SK-MEL-5 (cell line): ENCODE results near the gene CHD1L. TPM values are rescaled to one million over a fixed set of nuclear protein-coding genes. Genes with fewer than 3 reads are reported as not detected.
"Not testable (repeated sequence)": the region's sequence is repeated elsewhere in the genome, so short reads cannot be mapped to it uniquely, and the experiment has no call there.

Experiments used
- DNase-seq: peaks from one replicate; pipeline ENCODE4 v3.0.0-alpha.2; 2016; ENCODE audit warnings: low read depth, low spot score
- in situ Hi-C: cut with HindIII; loops from 2 replicates; pipeline ENCODE4 v1.10.0; 2016; ENCODE audit warnings: low sequenced_read_pairs, high pct_unique_total_duplicates, low pct_unique_long_range_greater_than_20kb
- polyA plus RNA-seq, 2 experiments: library from polyadenylated mRNA; depleted of rRNA; stranded (reverse); fragments of >200 nt; gene quantifications; 2 replicates each; pipeline ENCODE4 v1.2.3, GENCODE V29; 2015
- total RNA-seq: library from RNA; depleted of rRNA; stranded (reverse); fragments of >200 nt; shearing (Covaris generic); gene quantifications from 2 replicates; pipeline ENCODE4 v1.2.3, GENCODE V29; 2014; rRNA removed

Gene CHD1L
- total RNA-seq = 112 and 113 TPM in 2 replicates
- 66.1 and 84.2 TPM in 2 replicates for polyA plus RNA-seq (2015; cell fraction: cytosol; rRNA removed)
- polyA plus RNA-seq (2015; cell fraction: nucleus; rRNA removed) = 230 and 284 TPM in 2 replicates

GRCh38 chr1:147242449-147243227, at the start of gene CHD1L:
TSS of gene CHD1L (plus strand) at chr1:147242684. CDS start at chr1:147242704, 20 bp downstream.
- in situ Hi-C loops = no loop called here
- DNase-seq = peak; percentile 98

DNA sequence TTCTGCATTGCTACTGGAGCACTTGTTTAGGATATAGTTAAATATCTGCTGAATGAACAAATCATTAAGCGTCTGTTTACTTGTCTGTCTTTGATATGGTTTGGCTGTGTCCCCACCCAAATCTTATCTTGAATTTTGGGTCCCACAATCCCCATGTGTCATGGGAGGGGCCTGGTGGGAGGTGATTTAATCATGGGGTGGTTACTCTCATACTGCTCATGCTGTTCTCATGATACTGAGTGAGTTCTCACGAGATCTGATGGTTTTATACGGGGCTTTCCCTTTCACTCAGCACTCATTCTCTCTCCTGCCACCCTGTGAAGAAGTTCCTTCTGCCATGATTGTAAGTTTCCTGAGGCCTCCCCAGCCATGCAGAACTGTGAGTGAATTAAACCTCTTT, 45.2 kb upstream of the CHD1L start:
- DNase-seq, in situ Hi-C loops: not testable (repeated sequence)

- in situ Hi-C loops = no loop called here
- no peak for DNase-seq
Measured at GRCh38 chr1:147201276-147201675, 41.2 kb upstream of the CHD1L start.

DNA sequence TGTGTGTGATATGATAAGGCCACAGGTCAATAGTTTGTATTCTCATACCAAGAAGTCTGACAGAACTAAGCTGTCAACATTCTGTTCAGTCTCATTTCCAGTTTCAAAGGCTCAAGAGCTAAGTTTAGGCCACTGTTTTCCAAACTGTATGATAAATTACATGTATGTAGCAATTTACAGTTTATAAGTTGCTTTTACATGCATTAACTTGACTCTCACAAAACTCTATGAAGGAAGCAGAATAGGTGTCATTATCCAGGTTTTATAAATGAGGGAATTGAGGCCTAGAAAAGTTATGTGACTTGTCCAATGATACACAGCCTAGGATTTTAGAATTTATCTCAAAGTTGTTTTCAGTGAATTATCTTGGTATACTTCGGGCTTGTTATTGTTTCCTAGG, 40.7 kb upstream of the CHD1L start:
- DNase-seq = no peak
- in situ Hi-C loops = no loop called here

DNA sequence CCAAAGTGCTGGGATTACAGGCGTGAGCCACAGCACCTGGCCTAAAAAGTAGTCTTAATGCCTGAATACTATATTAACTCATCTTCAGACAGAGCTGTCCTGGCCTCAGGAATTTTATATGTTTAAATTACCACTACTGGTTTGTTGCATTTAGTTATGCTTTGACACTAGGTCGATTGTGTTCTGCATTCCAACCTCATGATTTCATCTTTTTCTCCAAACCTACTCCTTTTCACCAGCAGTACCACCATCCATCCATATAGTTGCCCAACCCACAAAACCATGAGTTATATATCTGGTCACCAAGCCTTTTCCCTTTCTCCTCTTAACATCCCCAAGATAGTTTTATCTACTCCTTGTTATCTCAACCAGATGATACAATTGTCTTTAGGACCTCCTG, 39.9 kb upstream of the CHD1L start:
- DNase-seq = no peak
- in situ Hi-C loops = no loop called here

DNA sequence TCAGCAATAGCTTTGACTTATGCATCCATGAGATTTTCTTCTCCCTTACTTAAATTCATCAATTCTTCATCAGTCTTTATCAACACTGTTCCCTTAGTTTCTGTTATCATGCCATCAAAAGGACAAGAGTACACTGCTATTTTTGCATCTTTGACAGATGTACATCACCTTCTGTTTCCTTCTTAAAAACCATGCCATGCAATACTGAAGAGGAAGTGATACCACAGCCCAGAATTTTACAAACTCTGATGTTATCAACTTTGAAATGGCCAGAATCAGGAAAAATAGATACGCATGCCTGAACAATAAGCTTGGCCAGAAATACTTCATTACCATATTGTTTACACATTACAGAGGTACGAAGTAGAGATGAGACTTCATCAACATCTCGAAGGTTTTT, 38.4 kb upstream of the CHD1L start:
- in situ Hi-C loops = no loop called here
- no peak for DNase-seq

DNA sequence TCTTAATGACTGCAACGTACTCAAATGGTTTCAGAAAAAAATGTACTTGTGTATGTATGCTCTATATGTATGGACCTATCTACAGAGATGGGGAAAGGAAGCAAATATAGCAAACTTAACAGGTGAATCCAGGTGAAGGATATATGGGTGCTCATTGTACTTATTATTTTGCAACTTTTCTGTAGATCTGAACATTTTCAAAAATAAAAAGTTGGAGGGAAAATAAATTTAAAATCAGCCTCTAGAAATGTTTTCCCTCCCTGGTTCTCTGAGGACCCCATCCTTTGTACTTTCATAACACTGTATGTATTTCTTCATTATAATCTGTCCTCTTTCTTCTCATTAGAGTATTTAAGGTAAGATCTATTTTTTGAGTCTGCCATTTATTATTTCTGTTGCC, 35.3 kb upstream of the CHD1L start:
- in situ Hi-C loops = no loop called here
- DNase-seq = no peak

DNA sequence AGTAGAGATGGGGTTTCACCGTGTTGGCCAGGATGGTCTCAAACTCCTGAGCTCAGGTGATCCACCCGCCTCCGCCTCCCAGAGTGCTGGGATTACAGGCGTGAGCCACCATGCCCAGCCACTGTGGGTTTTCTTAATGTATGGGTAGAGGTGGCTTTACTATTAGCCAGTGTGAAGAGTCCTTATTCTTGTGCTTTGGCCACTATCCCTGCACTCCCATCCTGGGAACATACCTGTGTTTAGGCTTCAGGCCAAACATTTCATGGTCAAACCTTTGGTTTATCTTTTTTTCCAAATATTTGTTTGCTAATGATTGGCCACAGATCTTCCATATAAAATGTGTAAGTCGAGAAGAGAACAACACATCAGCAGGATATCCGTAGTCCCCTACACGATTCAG, 33.9 kb upstream of the CHD1L start:
- in situ Hi-C loops = no loop called here
- DNase-seq = no peak

DNA sequence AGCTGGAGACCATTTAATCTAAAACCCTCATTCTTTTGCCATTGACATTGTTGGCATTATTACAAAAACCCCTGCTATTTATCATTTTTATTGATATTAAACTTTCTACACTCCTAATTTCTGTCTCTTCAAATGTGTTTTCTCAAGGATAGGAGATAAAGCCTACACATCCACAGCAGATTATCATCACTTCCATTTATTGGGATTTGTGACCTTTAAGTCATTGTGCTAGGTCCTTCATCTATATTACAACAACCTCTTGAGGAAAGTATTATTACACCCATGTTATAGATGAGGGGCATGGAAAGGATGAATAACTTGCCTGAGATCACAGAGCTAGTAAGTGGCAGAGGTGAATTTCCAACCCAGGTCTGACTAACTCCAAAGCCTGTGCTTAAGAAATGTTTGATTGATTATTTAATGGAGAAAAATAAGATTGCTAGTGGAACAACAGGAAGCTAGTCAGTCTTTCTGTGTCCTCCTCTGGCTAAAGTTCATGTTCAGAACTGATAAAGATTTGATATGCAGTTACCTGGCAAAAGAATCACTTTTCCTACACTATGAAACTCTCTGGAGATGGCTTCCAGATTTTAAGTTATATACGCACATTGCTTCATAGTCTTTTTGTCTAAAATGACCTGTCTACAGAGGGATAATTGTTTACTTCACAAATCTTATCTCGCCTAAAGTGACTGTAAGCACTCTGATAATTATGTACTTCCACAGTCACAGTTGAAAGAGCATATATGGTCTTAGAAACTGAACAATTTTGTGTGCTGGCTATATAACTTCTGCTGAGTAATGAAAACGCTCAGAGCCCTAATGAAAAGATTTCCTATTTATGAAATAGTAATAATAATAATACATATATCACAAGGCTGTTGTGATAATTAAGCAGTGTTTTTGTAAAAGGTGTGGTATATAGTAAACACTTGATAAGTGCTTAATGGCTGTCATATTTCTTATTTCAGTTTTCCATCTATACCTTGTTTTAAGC, 32.4 kb upstream of the CHD1L start:
- in situ Hi-C loops = no loop called here
- no peak for DNase-seq

- no peak for DNase-seq
- in situ Hi-C loops = no loop called here
Measured at GRCh38 chr1:147210987-147211386, 31.5 kb upstream of the CHD1L start.

DNA sequence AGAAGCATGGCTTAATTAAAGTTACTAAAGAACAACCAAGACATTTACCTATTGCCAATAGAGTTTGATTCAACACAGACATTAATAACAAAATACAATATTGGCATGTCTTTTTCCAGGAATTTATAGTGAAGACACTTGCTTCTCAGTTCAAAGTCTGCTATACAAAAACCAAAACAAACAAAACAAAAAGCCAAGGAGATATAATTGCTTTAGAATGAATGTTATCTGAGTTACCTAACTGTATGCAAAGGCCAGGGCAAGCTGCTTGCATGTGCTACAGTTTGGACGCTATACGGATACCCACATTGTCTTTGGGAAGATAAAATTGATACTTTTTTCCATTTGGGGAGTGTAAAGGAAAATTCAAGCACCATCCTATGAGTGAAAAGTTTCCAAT, 30.9 kb upstream of the CHD1L start:
- in situ Hi-C loops = no loop called here

GRCh38 chr1:147213271-147213670, 29.2 kb upstream of the CHD1L start:
- DNase-seq = no peak
- in situ Hi-C loops = no loop called here

More for the DNA sequence above, 30.9 kb upstream of the CHD1L start:
- no peak for DNase-seq

DNA sequence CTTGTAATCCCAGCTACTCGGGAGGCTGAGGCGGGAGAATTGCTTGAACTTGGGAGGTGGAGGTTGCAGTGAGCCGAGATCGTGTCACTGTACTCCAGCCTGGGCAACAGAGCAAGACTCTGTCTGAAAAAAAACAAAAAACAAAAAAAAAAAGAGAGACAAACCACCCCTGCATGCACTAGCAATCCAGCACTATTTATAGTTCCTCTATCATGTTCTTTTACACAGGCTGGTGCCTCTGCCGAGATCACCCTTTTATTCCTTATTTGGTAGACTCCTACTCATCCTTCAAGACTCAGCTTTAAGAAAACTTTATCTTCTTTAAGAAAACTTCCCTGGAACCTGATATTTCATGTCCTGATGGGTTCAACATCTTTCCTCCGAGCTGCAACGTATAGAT, 28.2 kb upstream of the CHD1L start:
- in situ Hi-C loops = no loop called here
- no peak for DNase-seq

DNA sequence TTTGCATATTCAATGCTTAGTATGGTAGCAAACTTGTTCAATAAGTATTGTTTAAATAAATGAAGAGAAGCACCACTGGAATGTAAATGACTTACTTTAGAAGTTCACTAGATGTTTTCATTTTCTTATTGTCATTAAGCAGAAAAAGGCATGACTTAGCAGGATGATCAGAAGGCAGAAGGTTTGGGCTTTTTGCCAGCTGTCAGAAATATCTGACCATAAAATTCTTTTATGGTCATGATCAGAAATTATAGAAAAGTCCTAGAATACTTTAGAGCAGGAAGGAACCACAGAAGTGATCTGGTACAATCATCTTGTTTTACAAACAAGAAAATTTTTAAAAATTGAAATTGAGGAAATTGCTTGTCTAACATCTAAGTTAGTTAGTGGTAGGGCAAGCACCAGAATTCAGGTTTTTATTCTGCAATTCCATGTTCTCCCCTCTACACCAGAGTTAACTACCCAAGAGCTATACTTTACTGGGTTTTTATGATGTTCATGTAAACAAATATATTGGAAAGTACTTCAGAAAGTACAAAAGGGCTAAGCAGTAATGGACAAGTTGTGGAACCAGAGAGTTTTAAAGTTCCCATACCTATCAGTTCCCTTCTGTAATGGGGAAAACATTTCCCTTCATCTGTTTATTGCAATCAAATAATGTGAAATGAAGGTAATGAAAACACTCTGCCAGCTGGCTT, 27.5 kb upstream of the CHD1L start:
- DNase-seq = no peak
- in situ Hi-C loops = no loop called here

- in situ Hi-C loops = no loop called here
- no peak for DNase-seq
Measured at GRCh38 chr1:147215540-147215916, 27.0 kb upstream of the CHD1L start.

DNA sequence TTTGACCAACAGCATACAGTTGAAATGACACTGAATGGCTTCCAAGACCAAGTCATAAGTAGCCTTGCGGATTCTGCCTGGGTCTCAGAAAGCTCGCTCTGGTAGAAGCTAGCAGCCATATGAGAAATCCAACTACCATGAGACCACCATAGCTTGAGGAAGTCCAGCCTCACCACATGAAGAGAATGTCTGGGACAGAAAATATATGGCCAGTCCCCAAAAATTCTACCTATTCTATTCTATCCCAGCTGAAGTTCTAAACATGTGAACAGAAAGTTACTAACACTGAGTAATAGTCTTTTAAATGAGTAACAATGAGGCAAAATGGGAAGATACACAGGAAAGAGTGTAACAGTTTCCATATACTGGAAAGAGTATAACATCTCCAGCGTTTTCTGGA, 26.4 kb upstream of the CHD1L start:
- no peak for DNase-seq
- in situ Hi-C loops = no loop called here

GRCh38 chr1:147217141-147217540, 25.3 kb upstream of the CHD1L start:
- DNase-seq = no peak
- in situ Hi-C loops = no loop called here

DNA sequence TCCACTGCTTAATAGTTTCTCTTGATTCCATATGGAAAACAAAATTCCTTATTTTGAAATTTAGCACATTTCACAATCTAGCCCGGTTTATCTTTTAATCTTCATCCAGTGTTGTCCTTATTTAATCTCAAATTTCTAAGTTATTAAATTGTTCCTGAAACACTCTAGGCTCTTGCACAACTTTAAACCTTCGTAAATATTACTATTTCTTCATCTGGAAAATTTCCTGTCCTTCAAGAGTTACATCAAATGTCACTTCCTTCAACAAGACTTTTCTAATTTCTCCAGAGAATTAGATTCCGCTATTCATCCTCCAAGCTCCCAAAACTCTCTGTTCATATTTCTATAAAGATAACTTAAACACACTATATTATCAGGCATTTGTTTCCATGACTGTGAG, 23.9 kb upstream of the CHD1L start:
- DNase-seq = no peak
- in situ Hi-C loops = no loop called here
